Stimulated activated CD8-positive, alpha-beta memory T cell treated with anti-CD3 and anti-CD28 coated beads, Interleukin-15, amount 100 ng/mL, for 48 hours (primary cell): ENCODE measurements around the gene PIPOX.

Experiments
- DNase-seq, 2 donors: peaks; one replicate each; pipeline ENCODE4 v3.0.0-alpha.2; 2020; ENCODE audit warnings: low read depth in 2 of 2

The PIPOX gene

DNA sequence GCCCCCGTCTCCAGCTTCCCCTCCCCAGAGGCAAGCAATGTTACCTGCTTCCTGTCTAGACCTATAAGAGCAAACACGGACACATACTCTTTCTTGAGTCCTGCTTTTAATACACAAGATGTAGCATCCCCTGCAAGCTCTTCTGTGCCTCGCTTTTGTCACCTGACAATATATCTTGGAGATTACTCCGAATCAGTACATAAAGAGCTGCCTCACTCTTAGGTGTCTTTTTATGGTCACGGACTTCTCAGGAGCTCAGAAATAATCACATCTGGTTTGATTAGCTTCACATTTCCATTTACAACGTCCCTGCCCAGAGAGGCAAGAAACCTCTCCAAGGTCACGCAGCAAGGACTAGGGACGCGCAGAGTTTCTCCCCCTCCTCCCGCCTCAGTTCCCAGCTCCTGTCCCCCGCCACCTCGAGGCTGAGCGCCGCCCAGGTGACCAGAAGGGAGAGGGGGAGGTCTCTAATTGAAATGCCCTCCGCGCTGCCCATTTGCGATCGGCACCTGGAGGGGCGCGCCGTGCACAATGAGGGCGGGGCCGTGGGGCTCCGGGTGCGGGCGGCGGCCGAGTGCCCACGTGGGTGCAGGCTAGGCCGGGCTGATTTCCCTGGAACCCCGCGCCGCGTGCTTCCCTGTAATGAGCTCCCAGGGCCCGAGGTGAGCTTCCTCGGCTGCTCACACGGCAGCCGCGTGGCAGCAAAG lies 23.3 kb upstream of the PIPOX start:
- DNase-seq = no peak

DNA sequence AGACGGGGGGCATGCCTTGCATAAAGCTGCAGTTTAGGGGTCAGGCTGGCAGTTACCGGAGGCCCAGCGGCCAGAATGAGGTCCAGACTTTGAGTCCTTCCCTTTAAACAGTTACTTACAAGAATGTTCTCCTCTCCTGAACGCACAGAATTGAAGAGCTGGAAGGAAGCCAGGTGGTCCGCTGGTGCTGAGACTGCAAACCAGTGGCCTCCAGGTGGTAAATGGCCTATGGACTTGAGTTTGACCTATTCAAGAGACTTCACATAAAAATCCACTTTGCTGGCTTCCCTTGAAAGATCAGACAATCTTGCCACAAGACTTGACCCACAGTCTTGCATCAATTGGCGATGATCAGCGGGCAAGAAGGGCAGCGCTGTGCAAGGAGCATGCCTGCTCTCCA lies 22.4 kb upstream of the PIPOX start:
- no peak for DNase-seq

DNA sequence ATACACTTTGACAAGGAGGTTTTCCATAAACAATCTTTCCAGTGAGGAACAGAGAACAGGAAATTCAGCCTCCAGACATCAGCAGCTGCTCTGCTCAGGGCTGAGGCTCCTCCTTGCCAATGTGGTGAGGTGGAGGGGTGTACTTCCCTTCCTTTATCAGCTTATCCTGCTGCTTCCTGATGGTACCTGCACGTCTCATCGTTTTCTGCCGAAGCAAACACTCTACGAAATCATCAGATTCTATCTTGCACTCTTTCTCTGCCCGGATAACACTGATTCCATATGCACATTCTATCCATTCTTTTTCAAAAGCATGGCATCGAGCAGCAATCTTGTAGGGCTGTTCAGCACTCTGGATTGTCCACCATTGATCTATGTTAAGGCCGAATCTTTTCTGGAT lies 21.7 kb upstream of the PIPOX start:
- DNase-seq = no peak

DNA sequence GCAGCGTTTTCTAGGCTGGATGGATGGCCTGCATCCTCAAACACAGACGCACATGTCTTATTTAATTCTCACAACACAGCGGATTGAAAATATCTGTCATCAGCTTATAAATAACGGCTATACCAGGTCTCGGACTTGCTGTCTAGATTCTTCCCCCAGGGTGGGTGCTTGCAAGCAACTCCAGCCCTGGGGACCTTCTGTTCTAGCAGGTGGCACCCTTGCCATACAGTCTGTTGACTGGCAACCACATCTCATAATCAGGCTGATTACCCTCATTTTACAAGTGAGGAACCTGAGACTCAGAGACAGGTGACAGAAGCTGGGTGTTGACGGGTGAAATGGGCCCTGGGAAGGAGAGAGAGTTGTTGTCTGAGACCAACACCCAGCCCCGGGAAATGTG lies 20.9 kb upstream of the PIPOX start:
- no peak for DNase-seq

DNA sequence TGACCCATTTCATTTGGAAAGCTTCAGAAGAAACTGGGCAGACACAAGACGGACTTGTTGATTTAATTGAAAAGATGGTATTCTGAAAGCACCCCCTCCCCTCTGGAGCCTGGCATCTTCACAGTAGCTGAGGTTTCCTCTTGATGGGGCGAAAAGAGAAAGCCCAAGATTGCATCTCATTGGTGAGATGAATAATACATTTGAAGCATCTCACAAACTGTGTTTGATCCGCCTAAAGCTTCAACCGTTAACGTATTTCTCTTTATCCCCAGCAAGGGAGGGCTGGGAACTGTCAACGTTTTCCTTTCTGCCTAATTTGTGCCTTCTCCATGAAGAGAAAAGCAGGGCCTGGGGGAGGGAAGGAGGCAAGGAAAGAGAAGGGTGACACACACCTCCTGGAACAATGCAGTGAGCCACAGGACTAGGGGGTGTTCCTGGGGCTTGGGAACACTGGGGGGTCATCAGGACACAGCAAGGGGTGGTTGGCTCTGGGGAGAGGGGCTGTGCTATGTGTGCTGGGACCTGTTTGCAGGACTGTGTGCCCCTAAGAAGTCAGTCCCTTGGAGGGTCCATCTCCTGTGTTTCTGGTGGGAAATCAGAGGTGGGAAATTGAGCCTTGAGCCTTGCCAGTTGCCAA lies 18.5 kb upstream of the PIPOX start:
- no peak for DNase-seq

DNA sequence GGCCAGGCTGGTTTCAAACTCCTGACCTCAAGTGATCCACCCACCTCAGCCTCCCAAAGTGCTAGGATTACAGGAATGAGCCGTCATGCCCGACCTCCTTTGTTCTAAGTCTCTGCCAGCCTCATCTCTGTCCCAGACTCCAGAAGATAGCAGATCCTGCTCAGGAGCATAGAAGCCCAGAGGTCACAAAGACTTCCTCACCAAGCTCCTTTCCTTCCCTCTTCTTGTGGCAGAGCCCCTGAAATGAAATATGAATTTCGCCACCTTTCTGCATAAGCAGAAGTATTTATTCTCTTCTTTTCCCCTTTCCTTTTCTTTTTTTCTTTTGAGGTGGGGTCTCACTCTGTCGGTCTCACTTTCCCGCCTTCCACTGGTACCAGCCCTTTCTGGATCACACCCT lies 11.5 kb upstream of the PIPOX start:
- no peak for DNase-seq

DNA sequence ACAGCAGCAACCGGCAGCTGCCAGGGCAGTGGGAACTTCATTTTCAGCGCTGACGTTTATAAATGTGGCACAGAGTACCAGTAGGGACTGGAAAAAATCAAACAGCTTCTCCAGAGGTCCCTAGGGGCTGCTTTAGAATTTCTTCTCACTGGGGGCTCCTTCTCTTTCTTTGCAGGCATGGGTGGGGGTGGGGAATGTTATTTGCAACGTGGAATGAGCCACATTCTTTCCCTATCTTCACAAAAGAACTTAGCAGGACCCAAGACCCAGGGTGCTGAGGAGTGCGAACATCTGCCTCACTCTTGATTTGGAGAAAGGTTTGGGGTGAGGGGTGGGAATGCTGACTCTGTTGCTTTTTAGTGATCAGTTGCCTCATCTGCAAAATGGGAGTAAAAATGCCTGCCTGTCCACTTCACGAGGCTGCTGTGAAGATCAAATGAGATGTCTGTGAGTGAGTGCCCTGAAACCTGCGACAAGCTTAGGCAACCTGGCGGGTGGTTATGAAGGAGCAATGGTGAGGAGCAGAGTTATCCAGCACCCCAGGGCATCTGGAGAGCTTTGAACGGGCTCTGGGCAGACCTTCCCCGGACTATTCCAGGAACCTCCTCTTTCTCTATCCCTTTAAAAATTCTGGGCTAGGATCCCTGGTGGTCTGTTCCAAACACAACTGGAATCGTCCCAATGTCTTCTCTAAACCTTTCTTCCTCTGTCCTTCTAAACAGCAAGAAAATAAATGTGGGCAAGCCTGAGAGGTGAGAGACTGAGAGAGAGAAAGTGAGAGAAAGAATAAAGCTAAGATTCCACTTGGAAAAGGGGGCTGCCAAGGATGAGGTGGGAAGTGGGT lies 10.7 kb upstream of the PIPOX start:
- no peak for DNase-seq

DNA sequence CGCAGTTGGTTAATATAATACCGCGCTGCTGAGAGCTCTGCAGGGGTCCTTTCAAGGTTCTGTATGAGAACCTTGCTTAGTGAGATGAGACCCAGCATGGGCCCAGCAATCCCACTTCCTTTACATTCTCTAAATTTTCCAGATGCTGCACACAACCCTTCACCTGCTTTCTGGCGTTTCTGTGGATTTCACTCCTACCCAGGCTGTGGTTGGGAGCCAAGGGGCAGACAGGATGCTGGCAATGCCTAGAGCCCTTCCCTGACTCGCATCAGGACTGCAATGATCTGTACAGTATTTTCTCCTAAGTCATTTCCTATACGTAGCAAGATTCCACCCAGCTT lies 10.1 kb upstream of the PIPOX start:
- no peak for DNase-seq

DNA sequence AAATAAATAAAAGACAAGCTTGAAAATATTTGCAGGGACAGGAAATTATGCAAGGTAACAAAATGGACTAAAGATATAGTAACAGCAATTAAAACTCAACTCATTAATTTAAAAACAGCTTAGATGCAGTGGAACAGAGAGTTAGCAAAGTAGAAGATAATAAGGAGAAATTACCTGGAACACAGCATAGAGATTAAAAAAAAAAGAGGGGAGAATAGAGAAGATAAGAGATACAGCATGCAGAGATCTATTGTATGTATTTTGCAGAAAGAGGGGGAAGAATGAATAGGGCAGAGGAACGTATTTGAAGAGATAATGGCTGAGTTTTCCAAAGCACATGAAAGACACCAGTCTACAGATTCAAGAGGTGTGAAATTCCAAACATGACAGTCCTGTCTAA lies 8.4 kb upstream of the PIPOX start:
- no peak for DNase-seq

DNA sequence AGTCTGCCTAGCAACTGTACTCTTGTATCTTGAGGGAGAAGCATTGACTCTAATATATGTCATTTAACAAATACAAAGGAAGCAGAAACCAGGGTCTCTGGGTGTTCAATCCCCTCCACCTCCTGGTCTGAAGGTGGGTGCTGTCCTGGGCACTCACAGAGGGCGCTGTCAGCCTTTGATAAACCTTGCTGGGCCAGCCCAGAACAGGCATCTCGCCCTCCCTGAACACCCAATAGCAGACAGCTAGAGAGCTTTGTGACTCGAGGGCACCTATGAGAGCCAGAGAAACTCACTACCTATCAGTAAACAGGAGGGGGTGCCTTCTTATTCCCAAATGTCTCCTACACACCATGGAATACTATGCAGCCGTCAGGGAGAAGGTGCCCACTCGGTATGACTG lies 6.4 kb upstream of the PIPOX start:
- DNase-seq = no peak

DNA sequence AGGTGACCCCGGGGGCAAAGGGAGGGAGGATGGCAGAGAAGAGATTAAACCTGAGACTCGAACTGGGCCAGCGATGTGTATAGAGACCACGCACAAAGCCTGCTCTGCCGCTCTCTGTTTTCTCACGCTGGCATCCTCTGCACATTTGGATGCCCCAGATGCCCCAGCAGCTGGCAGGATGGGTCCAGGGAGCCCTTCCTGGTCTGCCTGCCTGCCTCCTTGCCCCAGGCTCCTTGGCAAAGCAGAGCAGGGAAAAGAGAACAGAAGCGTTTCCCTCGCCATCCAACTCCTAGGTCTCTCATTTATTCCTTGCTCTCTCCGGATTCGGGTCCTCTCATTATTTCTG lies 5.2 kb upstream of the PIPOX start:
- no peak for DNase-seq

DNA sequence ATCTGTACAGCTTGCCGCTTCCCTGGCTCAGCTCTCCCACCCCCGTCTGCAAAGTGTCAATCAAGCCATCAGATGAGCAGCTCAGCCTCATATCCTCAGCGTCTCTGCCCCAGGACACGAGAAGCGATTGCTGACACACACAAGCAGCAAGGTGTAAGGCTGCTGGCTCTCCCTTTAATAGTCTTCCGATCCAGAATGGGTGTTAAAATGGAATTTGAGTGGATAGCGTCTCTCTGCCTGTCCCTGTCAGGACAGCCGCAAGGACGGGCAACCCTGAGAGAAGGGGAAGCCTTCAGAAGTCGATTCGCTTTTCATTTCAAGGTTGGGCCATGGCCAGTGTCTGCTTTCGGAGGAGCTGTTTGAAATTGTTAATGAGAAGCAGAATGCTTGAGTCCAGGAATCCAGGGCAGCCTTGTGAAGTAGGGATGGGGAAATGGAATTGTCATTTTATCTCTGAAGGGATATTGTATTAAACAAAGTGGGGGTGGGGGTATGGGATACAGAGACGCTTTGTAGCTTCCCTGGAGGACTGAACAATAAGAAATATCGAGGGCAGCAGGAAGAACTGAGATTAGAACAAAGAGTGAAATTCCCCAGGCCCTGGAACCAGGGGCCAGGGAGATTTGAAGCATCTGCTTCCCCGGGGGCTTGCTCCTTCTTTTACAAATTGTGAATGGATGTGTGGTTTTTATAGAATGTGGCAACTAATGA lies 4.7 kb upstream of the PIPOX start:
- no peak for DNase-seq

DNA sequence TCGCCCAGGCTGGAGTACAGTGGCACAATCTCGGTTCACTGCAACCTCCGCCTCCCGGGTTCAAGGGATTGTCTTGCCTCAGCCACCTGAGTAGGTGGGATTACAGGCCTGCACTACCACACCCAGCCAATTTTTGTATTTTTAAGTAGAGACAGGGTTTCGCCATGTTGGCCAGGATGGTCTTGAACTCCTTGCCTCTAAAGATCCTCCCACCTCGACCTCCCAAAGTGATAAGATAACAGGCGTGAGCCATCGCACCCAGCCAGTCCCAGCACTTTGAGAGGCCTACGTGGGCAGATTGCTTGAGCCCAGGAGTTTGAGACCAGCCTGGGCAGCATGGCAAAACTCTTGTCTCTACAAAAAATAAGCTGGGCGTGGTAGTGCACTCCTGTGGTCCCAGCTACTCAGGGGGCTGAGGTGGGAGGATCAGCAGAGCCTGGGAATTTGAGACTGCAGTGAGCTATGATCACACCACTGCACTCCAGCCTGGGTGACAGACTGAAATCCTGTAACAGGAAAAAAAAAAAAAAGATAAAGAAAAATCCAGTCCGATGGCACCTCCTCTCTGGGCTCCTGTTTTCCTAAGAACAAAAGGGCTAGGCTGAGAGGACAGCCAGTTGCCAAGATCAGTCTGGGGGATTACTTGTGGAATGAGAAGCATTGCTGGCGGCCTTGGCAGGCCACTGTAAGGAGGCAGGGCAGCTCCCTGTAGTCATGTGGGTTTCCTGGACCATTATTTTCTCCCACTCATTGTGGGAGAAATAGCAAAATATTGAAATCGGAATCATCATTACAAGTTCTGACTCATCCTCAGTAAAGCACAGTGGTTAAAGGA lies 3.0 kb upstream of the PIPOX start:
- no peak for DNase-seq

DNA sequence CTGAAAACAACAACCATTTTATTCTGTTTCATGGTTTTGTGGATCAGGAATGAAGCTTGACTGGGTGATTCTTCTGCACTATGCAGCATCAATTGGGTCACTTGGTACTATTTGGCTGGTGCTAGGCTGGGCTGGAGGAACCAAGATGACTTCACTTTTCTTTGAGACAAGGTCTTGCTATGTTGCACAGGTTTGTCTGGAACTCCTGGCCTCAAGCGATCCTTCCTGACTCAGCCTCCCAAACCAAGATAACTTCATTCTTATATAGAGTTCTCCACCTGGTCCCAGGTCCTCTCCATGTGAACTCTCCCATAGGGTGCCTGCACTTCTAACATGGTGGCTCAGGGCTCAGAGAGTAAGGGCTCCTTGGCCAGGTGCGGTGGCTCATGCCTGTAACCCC lies 1.9 kb upstream of the PIPOX start:
- DNase-seq = no peak

DNA sequence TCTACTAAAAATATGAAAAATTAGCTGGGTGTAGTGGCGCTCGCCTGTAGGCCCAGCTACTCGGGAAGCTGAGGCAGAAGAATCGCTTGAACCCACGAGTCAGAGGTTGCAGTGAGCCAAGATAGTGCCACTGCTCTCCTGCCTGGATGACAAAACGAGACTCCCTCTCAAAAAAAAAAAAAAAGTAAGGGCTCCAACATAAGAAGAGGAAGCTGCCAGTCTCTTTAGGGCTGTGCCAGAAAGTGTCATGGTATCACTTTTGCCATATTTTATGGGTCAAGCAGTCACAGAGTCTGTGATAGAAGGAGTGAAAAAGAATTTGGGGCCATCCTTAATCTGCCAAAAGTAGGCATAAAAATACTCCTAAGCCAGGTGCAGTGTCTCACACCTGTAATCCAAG lies 1.4 kb upstream of the PIPOX start:
- DNase-seq = no peak

DNA sequence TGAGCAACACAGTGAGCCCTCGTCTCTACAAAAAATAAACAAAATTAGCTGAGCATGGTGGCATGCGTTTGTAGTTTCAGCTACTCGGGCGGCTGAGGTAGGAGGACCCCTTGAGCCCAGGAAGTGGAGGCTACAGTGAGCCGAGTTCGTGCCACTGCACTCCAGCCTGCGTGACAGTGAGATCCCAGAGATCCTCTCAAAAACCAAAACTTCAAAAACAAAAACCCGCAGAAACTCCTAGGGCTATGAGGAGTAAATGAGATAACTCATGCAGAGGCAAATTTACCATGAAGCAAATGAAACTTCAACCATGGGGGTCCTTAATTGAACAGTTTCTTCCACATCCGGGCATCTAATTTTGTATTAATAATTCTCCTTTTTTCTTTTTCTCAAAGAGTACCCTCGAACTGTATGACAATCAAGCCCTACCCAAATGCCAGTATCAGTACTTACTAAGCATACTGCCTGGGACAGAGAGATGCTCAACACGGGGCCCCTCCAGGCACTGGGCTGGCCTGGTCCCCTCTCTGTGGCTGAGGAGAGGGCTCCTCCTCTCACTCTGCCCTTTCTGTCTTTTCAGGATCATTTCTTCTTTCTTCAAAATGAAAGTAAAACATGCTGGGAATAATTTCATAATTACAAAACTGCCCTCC lies 789 bp upstream of the PIPOX start:
- no peak for DNase-seq

DNA sequence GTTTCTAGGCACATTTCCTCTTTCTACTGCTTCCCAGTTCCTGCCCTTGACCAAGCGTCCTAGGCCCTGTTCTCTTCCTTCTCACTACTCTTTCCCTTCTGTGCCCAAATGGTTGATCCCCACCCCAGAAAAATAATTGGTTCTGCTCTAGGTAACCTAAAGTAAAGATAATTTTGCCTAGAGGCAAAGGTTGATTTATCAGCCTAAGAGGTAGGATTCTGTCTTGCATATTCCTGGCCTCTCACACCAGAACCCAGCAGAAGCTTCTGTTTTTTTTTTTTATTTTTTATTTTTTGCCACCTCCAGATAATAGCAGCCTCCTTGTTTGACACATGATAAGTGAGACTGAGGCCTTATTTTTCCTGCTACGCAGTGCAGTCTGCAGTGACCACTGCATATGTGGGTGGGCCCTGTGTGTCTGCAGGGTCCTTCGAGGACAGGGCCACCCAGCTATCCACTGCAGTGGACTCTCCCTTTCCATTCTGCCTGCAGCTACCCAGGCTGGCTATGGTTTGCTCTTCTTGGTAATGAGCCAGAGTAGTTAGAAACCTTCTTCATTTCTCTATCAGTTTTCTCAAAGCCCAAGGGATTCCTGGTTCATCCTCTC lies 701 bp downstream of the PIPOX start:
- no peak for DNase-seq

DNA sequence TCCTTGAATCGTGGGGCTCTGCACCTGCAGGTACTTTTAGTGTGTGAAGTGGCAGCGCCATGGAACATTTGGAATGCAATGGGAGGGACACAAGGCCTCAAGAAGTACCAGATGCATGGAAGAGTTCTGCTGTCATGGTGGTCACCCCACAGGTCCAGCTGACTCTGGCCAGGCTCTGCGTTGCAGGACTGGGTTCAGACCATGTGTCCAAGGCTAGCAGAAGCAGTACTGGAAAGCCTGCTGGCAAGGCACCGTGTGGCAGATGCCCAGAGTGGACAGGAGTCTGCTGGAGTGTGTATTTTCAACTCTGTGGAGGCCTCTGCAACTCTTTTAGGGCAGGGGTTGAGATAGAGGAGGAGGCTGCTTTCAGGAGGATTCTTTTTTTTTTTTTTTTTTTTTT lies 2.1 kb downstream of the PIPOX start:
- DNase-seq = no peak

DNA sequence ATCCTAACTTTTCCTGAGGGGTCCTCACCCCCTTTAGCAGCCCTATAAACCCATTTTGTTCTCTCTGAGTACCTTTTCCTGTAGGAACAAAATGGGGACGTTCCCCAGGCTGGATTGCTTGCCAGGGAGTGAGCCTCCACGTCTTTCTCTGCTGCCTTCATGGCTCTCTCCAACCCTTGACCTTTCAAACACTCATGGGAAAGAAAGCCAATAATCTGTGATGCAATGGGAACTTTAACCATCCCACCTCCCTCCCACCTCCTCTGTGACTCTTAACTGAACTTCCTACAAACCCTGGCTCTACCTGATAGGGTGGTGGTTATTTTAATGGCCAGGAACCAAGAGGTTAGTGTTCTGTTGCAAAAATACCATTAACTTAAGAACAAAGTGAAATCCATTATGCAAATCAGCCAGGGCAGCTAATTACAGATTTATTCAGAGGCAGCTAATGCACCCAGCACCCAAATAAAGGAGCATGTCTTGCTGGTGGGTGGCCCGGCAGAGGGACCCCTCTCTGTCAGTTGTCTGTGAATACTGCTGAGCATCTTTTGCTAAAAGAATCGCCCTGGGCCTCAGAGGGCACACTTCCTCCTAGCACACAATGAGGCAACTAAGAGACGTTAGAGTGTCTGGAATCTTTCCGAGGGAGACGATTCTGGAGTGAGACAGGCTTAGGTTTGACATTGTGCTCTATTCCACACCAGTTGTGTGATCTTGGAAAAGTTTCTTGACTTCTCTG lies 3.0 kb downstream of the PIPOX start:
- DNase-seq = no peak

DNA sequence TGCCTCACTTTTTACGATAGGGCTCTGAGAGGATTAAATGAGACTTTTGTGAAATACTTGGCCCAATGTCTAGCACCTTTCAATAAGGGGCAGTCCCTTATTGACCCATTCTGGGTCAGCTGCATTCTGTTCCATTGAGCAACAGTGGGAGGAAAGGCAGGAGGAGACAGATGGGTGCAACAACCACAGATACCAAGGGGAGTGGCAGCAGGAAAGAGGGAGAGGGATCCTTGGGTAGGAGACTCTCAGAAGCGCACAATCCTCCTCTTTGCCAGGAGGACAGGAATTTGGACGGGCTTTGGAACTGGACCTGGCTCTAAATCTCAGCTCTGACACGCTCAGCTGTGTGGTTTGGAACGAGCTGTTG lies 3.5 kb downstream of the PIPOX start:
- no peak for DNase-seq
